SU-DHL-6 (cell line): ENCODE results near the gene TMEM81.

Experiments
- H2AFZ ChIP-seq: fragments of 200-600 bp; sonication (generic); 2 replicates; pipeline ENCODE4 v1.6.1; 2014; ENCODE audit warnings: low read depth, mild to moderate bottlenecking, moderate library complexity, mixed read lengths, antibody characterized with exemption, low read length; ENCODE audit not compliant: severe bottlenecking
- H3F3A ChIP-seq: fragments of 200-600 bp; shearing (Covaris generic); 2 replicates; pipeline ENCODE4 v1.6.0; 2016; ENCODE audit warnings: antibody characterized with exemption, mild to moderate bottlenecking; ENCODE audit not compliant: insufficient read depth
- H3K27ac ChIP-seq: fragments of 200-600 bp; sonication (generic); 2 replicates; pipeline ENCODE4 v1.5.1; 2016; ENCODE audit warnings: low read depth, mild to moderate bottlenecking, low read length, moderate library complexity, mixed read lengths
- H3K27me3 ChIP-seq: fragments of 200-600 bp; sonication (generic), shearing (Covaris generic); 2 replicates; pipeline ENCODE4 v1.6.0; 2014; ENCODE audit warnings: mild to moderate bottlenecking, low read length
- H3K36me3 ChIP-seq: fragments of 200-600 bp; sonication (generic); 2 replicates; pipeline ENCODE4 v1.6.1; 2014; ENCODE audit warnings: mild to moderate bottlenecking, low read length, mixed read lengths
- H3K4me2 ChIP-seq: fragments of 300-600, 200-600 bp; shearing (Covaris generic), sonication (generic); 2 replicates; pipeline ENCODE4 v1.6.0; 2014; ENCODE audit warnings: low read length, low read depth, mild to moderate bottlenecking; ENCODE audit not compliant: poor library complexity, severe bottlenecking
- H3K4me3 ChIP-seq: fragments of 200-600 bp; sonication (generic); 2 replicates; pipeline ENCODE4 v1.5.1; 2014; ENCODE audit warnings: antibody characterized with exemption, low read length, mild to moderate bottlenecking, mixed read lengths; ENCODE audit not compliant: insufficient read depth, poor library complexity, severe bottlenecking
- H3K79me2 ChIP-seq: fragments of 200-600 bp; sonication (generic); 2 replicates; pipeline ENCODE4 v1.6.1; 2014; ENCODE audit warnings: mild to moderate bottlenecking, low read length, moderate library complexity; ENCODE audit not compliant: insufficient read depth
- H3K9ac ChIP-seq: fragments of 200-600 bp; sonication (generic); 2 replicates; pipeline ENCODE4 v1.7.0; 2014; ENCODE audit warnings: mild to moderate bottlenecking, low read length
- H3K9me2 ChIP-seq: fragments of 200-600 bp; sonication (generic); replicated peaks from 2 replicates; pipeline ENCODE4 v1.6.1; 2014; ENCODE audit warnings: low read length; ENCODE audit not compliant: insufficient read depth
- H3K9me3 ChIP-seq: fragments of 200-600 bp; sonication (generic); 2 replicates; pipeline ENCODE4 v1.6.1; 2014; ENCODE audit warnings: low read length, mixed read lengths; ENCODE audit not compliant: insufficient read depth
- H4K20me1 ChIP-seq: fragments of 200-600 bp; sonication (generic); 2 replicates; pipeline ENCODE4 v1.6.1; 2014; ENCODE audit warnings: low read depth, mild to moderate bottlenecking, antibody characterized with exemption, low read length, moderate library complexity, mixed read lengths
- EZH2phosphoT487 ChIP-seq: fragments of 200-600 bp; sonication (generic), shearing (Covaris generic); conservative IDR thresholded peaks from 2 replicates; pipeline ENCODE4 v1.6.1; 2018; ENCODE audit warnings: mild to moderate bottlenecking, antibody characterized with exemption, low read length, moderate library complexity, mixed read lengths
- TF ChIP-seq, protein P1 (sequence below): fragments of 200-600 bp; sonication (generic); IDR thresholded peaks from one replicate; pipeline ENCODE4 v1.5.1; 2017; ENCODE audit warnings: antibody characterized with exemption, mild to moderate bottlenecking, low read length, moderate library complexity; ENCODE audit not compliant: insufficient read depth, poor library complexity, severe bottlenecking

Gene TMEM81

DNA sequence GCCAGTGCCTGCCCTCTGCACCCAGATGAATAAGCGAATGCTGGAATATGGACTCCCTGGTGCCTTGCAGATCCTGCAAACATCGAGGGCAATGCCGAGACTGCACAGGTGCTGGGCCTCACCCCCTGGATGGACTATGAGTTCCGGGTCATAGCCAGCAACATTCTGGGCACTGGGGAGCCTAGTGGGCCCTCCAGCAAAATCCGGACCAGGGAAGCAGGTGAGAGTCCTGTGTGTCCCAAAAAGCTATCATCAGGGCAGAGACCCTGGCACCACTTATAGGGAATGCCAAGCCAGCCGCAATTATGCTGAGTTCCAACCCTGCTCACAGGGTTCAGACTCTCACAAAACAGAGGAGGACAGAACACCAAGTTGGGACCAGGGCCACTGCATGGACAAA, 17.2 kb downstream of the TMEM81 start:
- Histone ChIP-seq H3K9ac (no peak overlapping the region), H3F3A (no peaks in the 10 kb centered on the region), H3K79me2 (no peaks in the 10 kb centered on the region), H3K36me3 (no peaks in the 10 kb centered on the region), H3K9me3 (no peaks in the 10 kb centered on the region), H4K20me1 (no peaks in the 10 kb centered on the region), H3K4me2 (no peak overlapping the region), H2AFZ (no peak overlapping the region), H3K27ac (no peak overlapping the region), H3K9me2 (no peaks in the 10 kb centered on the region), H3K27me3 (no peaks in the 10 kb centered on the region), H3K4me3 (no peak overlapping the region)
- TF ChIP-seq EZH2phosphoT487, result no peak
- TF ChIP-seq, protein P1, sequence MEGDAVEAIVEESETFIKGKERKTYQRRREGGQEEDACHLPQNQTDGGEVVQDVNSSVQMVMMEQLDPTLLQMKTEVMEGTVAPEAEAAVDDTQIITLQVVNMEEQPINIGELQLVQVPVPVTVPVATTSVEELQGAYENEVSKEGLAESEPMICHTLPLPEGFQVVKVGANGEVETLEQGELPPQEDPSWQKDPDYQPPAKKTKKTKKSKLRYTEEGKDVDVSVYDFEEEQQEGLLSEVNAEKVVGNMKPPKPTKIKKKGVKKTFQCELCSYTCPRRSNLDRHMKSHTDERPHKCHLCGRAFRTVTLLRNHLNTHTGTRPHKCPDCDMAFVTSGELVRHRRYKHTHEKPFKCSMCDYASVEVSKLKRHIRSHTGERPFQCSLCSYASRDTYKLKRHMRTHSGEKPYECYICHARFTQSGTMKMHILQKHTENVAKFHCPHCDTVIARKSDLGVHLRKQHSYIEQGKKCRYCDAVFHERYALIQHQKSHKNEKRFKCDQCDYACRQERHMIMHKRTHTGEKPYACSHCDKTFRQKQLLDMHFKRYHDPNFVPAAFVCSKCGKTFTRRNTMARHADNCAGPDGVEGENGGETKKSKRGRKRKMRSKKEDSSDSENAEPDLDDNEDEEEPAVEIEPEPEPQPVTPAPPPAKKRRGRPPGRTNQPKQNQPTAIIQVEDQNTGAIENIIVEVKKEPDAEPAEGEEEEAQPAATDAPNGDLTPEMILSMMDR, result no peak

DNA sequence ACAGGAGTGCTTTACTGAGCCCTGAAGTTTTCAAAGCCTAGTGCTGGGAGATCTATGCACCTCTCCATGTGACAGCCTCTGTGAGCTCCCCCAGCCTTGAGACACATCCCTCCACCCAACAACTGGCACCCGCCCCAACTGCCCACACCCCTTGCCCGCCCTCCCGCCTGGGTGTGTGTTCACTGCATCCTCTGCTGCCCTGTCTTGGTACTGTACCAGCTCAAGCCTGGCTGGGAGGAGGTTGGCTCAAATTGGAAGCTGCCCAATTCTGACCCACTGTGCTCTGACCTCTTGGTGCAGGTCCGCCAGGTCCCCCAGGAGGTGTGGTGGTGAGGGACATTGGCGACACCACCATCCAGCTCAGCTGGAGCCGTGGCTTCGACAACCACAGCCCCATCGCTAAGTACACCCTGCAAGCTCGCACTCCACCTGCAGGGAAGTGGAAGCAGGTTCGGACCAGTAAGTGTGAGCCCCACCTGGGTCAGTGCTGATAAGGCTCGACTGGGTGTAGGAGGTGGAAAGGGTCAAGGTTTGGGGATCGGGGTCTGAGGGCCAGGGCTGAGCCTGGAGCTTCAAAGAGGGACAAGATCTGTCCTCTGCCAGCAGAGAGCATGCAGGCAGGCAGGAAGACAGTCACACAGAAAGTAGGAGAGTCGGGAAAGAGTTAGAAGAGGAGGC, 18.0 kb downstream of the TMEM81 start:
- no peaks in the 10 kb centered on the region for H3K9me2 ChIP-seq
- no peaks in the 10 kb centered on the region for H3K27me3 ChIP-seq
- TF ChIP-seq, protein P1, result no peak
- no peak for TF ChIP-seq EZH2phosphoT487
- H3F3A ChIP-seq, result no peaks in the 10 kb centered on the region
- no peak overlapping the region for H3K4me3 ChIP-seq
- no peak overlapping the region for H3K4me2 ChIP-seq
- H3K79me2 ChIP-seq, result no peaks in the 10 kb centered on the region
- no peaks in the 10 kb centered on the region for H3K9me3 ChIP-seq
- no peak overlapping the region for H2AFZ ChIP-seq
- H3K27ac ChIP-seq, result no peak overlapping the region
- no peaks in the 10 kb centered on the region for H4K20me1 ChIP-seq
- no peak overlapping the region for H3K9ac ChIP-seq
- no peaks in the 10 kb centered on the region for H3K36me3 ChIP-seq

DNA sequence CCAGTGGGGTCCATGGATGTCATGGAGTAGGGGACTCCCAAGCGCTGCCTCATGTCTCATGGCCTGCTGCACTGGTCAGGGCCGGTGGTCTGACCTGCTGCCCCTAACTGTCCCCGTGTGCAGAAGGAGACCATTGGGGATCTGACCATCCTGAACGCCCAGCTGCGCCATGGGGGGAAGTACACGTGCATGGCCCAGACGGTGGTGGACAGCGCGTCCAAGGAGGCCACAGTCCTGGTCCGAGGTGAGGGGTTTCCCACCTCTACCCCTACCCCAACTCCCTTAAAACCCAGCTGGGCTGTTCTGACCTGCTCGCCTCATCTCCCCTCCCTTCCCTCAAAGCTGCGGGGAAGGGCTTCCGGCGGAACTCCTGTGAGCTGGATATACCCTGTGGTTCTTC, 18.6 kb downstream of the TMEM81 start:
- no peak overlapping the region for H3K9ac ChIP-seq
- TF ChIP-seq, protein P1, result no peak
- no peak for TF ChIP-seq EZH2phosphoT487
- H3K27me3 ChIP-seq, result no peaks in the 10 kb centered on the region

More for the DNA sequence above, 18.6 kb downstream of the TMEM81 start:
- Histone ChIP-seq H4K20me1 (no peaks in the 10 kb centered on the region), H3K79me2 (no peaks in the 10 kb centered on the region), H3K9me3 (no peaks in the 10 kb centered on the region), H3K4me3 (no peak overlapping the region), H3F3A (no peaks in the 10 kb centered on the region), H3K9me2 (no peaks in the 10 kb centered on the region), H3K4me2 (no peak overlapping the region), H2AFZ (no peak overlapping the region), H3K36me3 (no peaks in the 10 kb centered on the region), H3K27ac (no peak overlapping the region)
